ENCODE measurements around the gene GCK.
"Not testable (repeated sequence)": the region's sequence is repeated elsewhere in the genome, so short reads cannot be mapped to it uniquely, and the experiment has no call there.

GCK gene

DNA sequence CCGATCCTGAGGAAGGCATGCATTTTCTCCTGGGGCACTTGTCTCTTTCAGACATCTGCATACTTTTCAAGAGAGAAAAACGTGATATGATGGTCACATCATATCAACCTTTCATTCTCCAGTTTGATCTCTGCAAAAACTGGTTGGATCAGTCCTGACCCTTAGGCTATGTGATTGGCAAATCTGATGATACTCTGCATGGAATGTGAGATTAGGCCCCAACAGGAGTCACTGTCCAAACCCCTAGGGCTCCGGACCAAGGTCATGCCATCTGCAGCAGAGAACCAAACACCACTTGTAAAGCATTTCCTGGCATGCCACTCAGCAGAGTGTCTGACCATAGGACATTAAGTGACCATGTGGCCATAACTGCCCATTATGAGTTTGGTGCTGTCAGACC, 8.6 kb downstream of the GCK start:
- DNase-seq (ENCODE audit: low spot score): no peak

- no peak for DNase-seq (ENCODE audit: low spot score)
Measured at GRCh38 chr7:44177570-44178131, 11.6 kb downstream of the GCK start.

- DNase-seq (ENCODE audit: low spot score): no peak
Measured at GRCh38 chr7:44176486-44176885, 12.8 kb downstream of the GCK start.

DNA sequence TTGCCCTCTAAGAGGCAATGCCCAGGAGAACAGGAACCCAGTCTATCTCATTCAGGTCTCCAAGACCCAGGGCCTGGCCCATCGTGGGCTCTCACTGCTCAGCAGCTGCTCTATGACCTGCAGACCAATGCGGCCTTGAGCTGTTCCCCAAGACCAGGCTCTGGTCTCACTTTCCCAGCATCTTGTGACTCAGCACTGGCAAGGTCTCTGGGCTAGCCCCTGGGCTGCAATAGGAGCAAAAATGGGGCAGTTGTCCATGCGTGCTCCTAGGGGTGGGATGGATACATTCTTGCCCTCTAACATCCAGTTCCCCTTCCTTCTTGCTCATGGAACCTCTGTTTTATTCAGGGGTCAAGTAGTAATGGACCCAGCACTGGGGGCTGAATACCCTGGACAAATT, 13.5 kb downstream of the GCK start:
- no peak for DNase-seq (ENCODE audit: low spot score)

DNA sequence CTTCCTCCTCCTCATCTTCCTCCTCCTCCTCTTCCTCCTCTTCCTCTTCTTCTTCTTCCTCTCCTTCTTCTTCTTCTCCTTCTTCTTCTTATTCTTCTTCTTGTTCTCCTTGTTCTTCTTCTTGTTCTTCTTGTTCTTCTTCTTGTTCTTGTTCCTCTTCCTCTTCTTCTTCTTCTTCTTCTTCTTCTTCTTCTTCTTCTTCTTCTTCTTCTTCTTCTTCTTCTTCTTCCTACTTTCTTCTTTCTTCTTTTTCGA, 14.6 kb downstream of the GCK start:
- not testable (repeated sequence) for DNase-seq (ENCODE audit: low spot score)

DNA sequence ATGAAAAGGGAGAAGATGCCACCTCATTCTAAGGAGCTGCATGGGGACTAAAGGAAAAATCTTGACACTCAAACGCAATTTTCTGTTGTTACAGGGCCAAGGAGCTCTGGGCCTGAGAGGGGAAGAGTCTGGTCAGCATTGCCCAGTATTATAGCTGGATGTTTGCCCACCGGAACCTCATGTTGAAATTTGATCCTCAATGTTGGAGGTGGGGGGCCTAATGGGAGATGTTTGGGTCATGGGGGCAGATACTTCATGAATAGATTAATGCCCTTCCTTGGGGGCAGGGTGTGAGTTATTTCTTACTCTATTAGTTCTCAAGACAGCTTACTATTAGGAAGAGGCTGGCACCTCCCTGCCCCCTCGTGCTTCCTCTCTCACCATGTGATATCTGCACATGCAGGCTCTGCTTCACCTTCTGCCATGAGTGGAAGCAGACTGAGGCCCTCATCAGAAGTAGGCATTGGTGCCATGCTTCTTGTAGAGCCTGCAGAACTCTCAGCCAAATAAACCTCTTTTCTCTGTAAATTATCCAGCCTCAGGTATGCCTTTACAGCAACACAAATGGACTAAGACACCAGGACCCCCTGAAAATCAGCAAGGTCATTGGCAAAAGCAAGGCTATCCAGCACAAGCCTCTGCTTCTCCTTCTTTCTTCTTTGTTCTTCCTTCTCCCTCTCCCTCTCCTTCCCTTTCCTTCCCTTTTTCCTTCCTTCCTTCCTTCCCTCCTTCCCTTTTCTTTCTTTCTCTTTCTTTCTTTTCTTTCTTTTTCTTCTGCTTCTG, 15.1 kb downstream of the GCK start:
- no peak for DNase-seq (ENCODE audit: low spot score)

DNA sequence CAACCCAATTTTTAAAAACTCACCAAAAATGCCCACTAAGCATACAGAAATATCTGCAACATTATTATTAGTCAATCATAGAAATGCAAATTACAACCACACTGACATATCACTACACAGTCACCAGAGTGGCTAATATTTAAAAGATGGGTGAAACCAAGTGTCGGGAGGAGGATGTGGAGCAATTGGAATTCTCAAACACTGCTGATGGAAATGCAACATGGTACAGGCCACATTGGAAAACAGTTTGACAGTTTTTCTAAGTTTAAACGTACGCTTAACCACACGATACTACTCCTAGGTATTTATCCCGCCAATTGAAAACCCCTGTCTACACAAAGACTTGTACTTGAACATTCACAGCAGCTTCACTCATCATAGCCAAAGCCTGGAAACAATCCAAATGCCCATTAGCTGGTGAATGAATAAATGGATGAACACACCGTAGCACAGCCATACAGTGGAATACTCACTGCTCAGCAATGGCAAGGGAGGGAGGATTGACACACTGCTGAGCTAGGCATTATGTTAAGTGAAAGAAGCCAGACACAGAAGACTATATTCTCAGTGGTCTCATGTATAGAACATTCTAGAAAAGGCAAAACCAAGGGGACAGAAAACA, 16.3 kb downstream of the GCK start:
- no peak for DNase-seq (ENCODE audit: low spot score)

DNA sequence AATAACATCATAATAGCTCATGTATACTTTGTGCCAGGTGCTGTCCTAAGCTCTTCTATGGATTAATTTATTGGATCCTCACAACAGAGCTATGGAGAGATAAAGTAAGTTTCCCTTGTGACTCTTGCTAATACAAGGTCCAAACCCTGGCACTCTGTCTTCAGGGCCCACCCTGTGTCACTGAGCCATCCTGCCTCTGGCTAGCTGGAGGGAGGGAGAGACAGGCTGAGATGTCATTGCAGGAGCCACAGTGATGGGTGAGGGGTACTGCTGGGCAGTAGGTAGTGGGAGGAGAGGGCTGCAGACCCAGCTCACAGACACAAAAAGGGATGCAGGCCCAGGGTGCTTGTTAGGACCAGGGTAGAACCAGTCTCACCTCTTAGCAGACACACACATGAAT, 16.9 kb downstream of the GCK start:
- no peak for DNase-seq (ENCODE audit: low spot score)

DNA sequence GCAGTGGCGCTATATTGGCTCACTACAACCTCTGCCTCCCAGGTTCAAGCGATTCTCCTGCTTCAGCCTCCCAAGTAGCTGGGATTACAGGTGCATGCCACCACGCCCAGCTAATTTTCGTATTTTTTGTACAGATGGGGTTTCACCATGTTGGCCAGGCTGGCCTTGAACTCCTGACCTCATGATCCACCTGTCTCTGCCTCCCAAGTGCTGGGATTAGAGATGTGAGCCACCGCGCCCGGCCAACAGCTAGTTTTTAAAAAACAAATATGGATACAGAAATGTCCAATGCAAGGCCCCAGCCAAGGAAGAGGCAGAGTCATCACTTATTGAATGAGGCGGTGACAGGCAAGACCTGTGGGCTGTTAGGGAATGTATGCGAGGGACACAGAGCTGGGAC, 17.3 kb downstream of the GCK start:
- DNase-seq (ENCODE audit: low spot score): not testable (repeated sequence)

DNA sequence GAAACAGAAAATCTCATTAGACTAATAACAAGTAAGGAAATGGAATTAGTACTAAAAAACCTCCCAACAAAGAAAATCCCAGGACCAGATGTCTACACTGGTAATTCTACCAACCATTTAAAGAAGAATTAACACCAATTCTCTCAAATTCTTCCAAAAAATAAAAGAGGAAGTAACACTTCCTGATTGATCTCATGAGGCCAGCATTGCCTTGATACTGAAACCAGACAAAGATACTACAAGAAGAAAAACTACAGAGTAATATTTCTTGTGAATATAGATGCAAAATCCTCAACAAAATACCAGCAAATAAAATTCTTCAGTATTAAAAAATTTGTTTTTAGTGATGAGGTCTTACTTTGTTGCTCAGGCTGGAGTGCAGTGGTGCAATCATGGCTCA, 21.3 kb downstream of the GCK start:
- no peak for DNase-seq (ENCODE audit: low spot score)

DNA sequence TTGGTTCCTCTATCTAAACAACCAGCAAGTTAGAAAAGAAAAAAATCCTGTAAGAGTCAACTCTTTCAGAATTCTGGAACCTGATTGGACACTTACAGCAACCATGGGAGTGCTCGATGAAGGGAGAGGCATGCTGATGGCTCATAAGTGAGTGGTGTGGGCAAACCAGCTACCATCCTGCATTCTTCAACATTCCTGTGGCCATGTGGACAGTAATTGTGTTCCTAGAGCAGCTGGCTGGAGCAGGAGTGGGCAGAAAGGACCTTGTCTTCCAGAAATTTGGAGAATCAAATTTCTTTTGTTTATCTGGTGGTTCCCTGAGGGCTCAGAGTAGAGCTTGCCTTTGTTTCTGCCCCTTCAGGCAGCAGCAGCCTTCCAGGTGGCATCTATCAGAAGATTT, 25.6 kb downstream of the GCK start:
- DNase-seq (ENCODE audit: low spot score): no peak

DNA sequence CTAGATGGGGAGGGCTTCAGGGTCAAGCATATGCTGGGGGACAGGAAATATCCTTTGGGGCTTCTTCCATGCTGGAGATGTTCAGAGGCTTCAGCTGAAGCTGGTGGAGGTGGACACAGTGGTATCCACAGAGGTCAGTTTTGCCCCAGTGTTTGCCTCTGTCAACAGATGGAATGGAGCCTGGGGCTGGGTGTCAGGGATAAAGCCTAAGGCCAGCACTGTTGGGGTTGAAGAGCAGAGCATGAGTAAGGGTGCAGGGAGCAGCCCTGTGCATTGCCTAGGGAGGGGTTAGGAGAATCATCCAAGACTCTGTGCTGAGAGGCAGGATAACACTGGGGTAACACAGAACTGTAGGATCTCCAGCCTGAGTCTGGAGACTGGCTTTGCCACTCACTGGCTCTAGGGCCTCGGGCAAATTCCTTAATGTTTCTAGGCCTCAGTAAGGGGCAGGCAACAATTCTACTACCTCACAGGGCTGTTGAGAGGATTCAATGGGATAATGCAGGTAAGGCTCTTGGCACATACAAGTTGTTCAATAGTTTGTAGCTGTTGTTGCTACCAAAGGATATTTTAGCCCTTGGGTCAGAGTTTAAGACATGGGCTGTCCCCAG, 26.3 kb downstream of the GCK start:
- no peak for DNase-seq (ENCODE audit: low spot score)

GRCh38 chr7:44162179-44162578, 27.1 kb downstream of the GCK start:
- DNase-seq (ENCODE audit: low spot score): no peak

GRCh38 chr7:44161371-44161770, 27.9 kb downstream of the GCK start:
- DNase-seq (ENCODE audit: low spot score): no peak

DNA sequence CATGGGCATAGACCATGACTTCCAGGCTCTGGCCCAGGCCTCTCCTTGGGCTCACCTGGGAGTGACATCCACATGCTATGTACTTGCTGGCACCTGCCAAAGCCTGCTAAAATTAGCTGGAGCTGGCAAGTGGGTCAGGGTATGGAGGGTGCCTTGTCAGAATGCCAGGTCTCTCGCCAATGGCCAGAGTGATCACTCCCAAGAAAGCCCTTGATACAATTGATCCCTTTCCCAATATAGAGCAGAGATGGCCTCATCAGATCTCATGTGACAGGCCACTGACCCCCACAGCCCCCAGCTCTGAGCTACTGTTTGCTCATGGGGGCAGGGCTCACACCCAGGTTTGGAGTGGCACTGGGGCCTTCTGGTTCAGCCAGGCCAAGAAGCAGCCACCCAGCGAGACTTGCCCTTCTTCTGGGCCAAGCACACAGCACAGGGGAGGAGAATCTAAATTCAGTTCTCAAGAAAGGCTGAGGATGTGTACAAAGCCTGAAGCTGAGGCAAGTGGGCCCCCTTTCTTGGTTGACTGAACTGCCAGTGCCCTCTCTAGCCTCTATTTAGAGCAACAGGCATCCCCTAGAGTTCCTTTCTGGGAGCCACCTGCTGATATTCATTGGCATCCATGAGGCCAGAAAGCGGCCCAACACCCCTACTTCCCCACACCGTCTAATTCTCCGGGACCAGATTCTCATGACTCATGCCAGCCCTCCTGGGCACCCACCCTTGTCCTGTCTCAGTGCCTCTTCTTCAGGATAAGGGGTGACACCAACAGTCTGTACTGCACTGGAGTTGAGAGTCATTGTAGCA, 29.2 kb downstream of the GCK start:
- DNase-seq (ENCODE audit: low spot score): no peak

DNA sequence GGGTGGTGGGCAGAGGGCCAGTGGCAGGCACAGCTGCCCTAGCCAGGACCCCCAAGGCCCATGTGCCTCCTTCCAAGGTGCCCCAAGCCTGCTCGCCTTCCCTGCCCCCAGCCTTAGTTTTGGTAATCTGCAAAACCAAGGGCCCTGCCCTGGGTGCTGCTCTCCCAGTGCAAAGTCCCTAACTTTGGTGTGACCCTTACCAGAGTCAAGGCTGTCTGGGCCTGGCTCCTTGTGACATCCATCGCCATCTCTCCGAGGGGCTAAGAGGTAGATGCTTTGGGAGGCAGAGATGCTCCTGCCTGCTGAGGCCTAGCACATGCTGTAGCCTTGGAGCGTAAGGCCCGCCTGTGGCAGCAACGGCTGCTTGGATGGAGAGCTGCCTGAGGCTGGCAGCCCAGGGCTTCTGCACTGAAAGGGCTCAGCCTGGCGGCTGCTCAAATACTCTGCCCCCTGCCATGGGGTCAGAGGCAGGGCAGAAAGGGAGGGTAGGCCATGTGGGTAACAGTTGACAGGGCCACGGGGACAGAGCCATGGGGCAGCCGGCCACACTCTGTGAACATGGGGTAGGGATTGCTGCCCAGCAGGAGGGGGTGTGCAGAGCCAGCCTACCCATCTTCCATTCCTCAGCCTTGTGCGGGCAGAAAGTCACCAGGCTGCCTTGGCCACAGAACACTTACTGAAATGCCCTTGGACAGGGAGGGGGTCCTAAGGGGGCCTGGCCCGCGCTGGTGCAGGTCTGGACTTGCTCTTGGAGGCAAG, 30.2 kb downstream of the GCK start:
- no peak for DNase-seq (ENCODE audit: low spot score)

DNA sequence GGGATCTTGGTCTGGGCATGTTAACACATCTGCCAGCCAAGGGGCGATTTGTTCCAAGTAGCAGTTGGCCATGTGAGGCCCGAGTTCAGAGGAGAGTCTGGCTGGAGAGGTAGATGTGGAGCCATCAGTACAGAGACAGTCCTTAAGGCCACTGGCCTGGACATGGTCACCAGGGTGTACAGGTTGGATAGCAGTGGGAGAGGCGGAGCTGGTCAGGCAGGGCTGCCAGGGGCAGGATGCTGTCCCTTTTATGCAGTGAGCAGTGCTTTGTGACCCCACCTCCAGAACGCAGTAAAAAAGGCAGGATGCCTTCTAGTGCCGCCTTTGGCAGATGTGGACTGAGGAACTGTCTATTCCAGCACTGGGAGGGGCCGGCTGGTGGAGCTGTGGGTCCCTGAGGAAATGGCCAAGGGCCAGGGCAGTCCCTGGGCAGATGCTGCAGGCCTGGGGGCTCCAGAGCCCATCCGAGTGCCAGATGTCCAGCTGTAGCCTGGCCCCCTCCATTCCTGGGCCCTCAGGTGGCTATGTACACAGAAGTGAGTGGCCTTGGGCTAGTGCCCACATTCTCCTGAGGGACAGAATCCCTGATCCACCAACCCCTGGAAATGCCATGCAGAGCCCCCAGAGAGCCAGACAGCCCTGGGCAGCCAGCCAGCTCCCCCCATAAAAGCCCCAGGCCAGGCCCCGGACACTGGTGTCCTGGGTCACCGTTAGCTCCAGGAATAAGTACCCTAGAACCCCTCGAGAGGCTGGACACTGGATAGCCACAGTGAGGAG, 31.0 kb downstream of the GCK start:
- no peak for DNase-seq (ENCODE audit: low spot score)

GRCh38 chr7:44157116-44158080, 31.8 kb downstream of the GCK start:
- DNase-seq (ENCODE audit: low spot score): no peak

GRCh38 chr7:44156453-44157010, 32.7 kb downstream of the GCK start:
- no peak for DNase-seq (ENCODE audit: low spot score)
